AG04449 (cell line): ENCODE data around the gene CLRN1.

Experiments
- CTCF ChIA-PET: fragments of 350-600 bp; formaldehyde crosslinking; extraction: SDS; loops from one replicate; lab custom pipeline; 2021; ENCODE audit warnings: antibody characterized with exemption; lab: Yijun Ruan, JAX
- POLR2A ChIA-PET: fragments of 400-600, 350-600 bp; formaldehyde crosslinking; extraction: SDS; loops from one replicate; lab custom pipeline; 2020; ENCODE audit warnings: antibody characterized with exemption, inconsistent platforms; lab: Yijun Ruan, JAX
- DNase-seq: peaks from one replicate; pipeline ENCODE4 v3.0.0-alpha.2; 2010; ENCODE audit warnings: low read depth, low spot score
- H3K4me3 ChIP-seq: 2 replicates; pipeline ENCODE4 v1.5.1; 2011; ENCODE audit warnings: low read depth, mild to moderate bottlenecking, control low read depth, low read length
- CTCF ChIP-seq: IDR thresholded peaks from one replicate; pipeline ENCODE4 v1.5.1; 2011; ENCODE audit warnings: mild to moderate bottlenecking, moderate library complexity, low read length, control low read depth, inconsistent platforms; ENCODE audit not compliant: insufficient read depth; ENCODE audit errors: missing control alignments

Gene CLRN1

GRCh38 chr3:150968341-150969035 is 4.0 kb downstream of the CLRN1 start:
- H3K4me3 ChIP-seq: no peak overlapping the region
- TF ChIP-seq CTCF: no peak
- POLR2A ChIA-PET: no interaction called here
- DNase-seq: no peak
- CTCF ChIA-PET: no interaction called here

GRCh38 chr3:150965436-150965835 is 7.1 kb downstream of the CLRN1 start:
- no peak overlapping the region for H3K4me3 ChIP-seq
- ChIA-PET CTCF (no interaction called here), POLR2A (no interaction called here)
- DNase-seq: no peak
- no peak for TF ChIP-seq CTCF

GRCh38 chr3:150961949-150962348 is 10.6 kb downstream of the CLRN1 start:
- ChIA-PET POLR2A (no interaction called here), CTCF (no interaction called here)
- no peak for TF ChIP-seq CTCF
- no peak for DNase-seq
- no peak overlapping the region for H3K4me3 ChIP-seq

GRCh38 chr3:150960708-150961684 is 11.5 kb downstream of the CLRN1 start:
- ChIA-PET POLR2A (no interaction called here), CTCF (no interaction called here)
- no peak for TF ChIP-seq CTCF
- no peak for DNase-seq
- no peak overlapping the region for H3K4me3 ChIP-seq

- no peak for DNase-seq
- no peak for TF ChIP-seq CTCF
- CTCF ChIA-PET: interaction anchor here (0.9 to 1.1 kb wide), 2 partner anchors 12 to 18 kb away, joined by 3 to 4 read pairs; no protein-coding TSS in a partner anchor
- POLR2A ChIA-PET: no interaction called here
- H3K4me3 ChIP-seq: no peak overlapping the region
These were observed 13.8 kb downstream of the CLRN1 start for GRCh38 chr3:150958683-150959082.

GRCh38 chr3:150956376-150956775 is 16.2 kb downstream of the CLRN1 start:
- no peak for TF ChIP-seq CTCF
- DNase-seq: no peak
- no peak overlapping the region for H3K4me3 ChIP-seq
- CTCF ChIA-PET: interaction anchor here (0.8 kb wide), 1 partner anchor 41 kb away, joined by 3 read pairs; no protein-coding TSS in a partner anchor
- POLR2A ChIA-PET: no interaction called here
